K562 (cell line): ENCODE measurements around the gene RPS6KA2. TPM values are rescaled to one million over a fixed set of nuclear protein-coding genes. Genes with fewer than 3 reads are reported as not detected.

Source experiments
- ATAC-seq: fragments of 200-7000 bp; cut with Tn5 transposase; 3 replicates; pipeline ENCODE4 v1.9.1; 2020; ENCODE audit warnings: moderate library complexity
- BruUV-seq: library from RNA; stranded (reverse); fragments of 400-500 nt; replicated peaks from 2 replicates; lab custom pipeline; 2021; lab: Mats Ljungman, UMichigan
- CTCF ChIA-PET: fragments of 300-600 bp; formaldehyde crosslinking; extraction: SDS; loops from one replicate; lab custom pipeline; 2021; ENCODE audit warnings: low intra/inter-chr PET ratio; lab: Yijun Ruan, JAX
- POLR2A ChIA-PET: fragments of 300-600, 350-650 bp; sonication (Branson Sonifier 250); formaldehyde crosslinking; extraction: SDS; loops from one replicate; lab custom pipeline; 2021; ENCODE audit warnings: antibody characterized with exemption, inconsistent platforms; lab: Yijun Ruan, JAX
- DNase-seq, 4 experiments: peaks; one replicate each; pipeline versions ENCODE4 v3.0.0 to v3.0.0-alpha.2; 2011 to 2018; ENCODE audit warnings: low spot score in 3 of 4, mixed read lengths in 3 of 4; ENCODE audit errors: extremely low read depth in 1 of 4
- FAIRE-seq: peaks from 2 replicates; lab custom pipeline; 2011; peaks lifted over from hg19 to GRCh38; lab: Jason Lieb, UNC
- H2AFZ ChIP-seq: 2 replicates; pipeline ENCODE4 v1.6.0; 2011; ENCODE audit warnings: low read depth, low read length, control low read depth, inconsistent platforms
- H3K27ac ChIP-seq: fragments of 200-600 bp; 3 replicates; pipeline ENCODE4 v1.8.0; 2011; ENCODE audit warnings: low read depth, mild to moderate bottlenecking, control low read depth, inconsistent platforms, low read length, moderate library complexity, mixed read lengths; ENCODE audit errors: extremely low read depth
- H3K27me3 ChIP-seq, 2 experiments: fragments of 300-600 bp in 1 of 2; 2 replicates in 1 of 2; 3 replicates in 1 of 2; pipeline versions ENCODE4 v1.6.0 to v1.8.0; 2011; ENCODE audit warnings: inconsistent platforms in 2 of 2, low read length in 2 of 2, mild to moderate bottlenecking in 1 of 2, mixed read lengths in 1 of 2, moderate library complexity in 1 of 2; ENCODE audit not compliant: control insufficient read depth in 2 of 2, insufficient read depth in 2 of 2
- H3K36me3 ChIP-seq: fragments of 300-600 bp; 3 replicates; pipeline ENCODE4 v1.8.0; 2011; ENCODE audit warnings: mild to moderate bottlenecking, low read length, inconsistent platforms; ENCODE audit not compliant: control insufficient read depth, insufficient read depth
- H3K4me1 ChIP-seq, 2 experiments: fragments of 200-600 bp in 1 of 2; replicated peaks in 1 of 2; 2 replicates in 1 of 2; 3 replicates in 1 of 2; pipeline versions ENCODE4 v1.5.1 to v1.8.0; 2011; ENCODE audit warnings: inconsistent platforms in 2 of 2, low read length in 2 of 2, mild to moderate bottlenecking in 1 of 2, mixed read lengths in 1 of 2, moderate library complexity in 1 of 2; ENCODE audit not compliant: control insufficient read depth in 2 of 2, insufficient read depth in 2 of 2
- H3K4me2 ChIP-seq: 2 replicates; pipeline ENCODE4 v1.6.1; 2011; ENCODE audit warnings: low read length, control low read depth, inconsistent platforms, mixed read lengths; ENCODE audit not compliant: insufficient read depth
- H3K4me3 ChIP-seq: fragments of 200-600 bp; sonication (generic), shearing (Covaris generic); 2 replicates; pipeline ENCODE4 v1.5.1; 2016; ENCODE audit warnings: control low read depth, inconsistent platforms
- H3K79me2 ChIP-seq: fragments of 200-600 bp; 3 replicates; pipeline ENCODE4 v1.8.0; 2011; ENCODE audit warnings: low read length, inconsistent platforms; ENCODE audit not compliant: control insufficient read depth, insufficient read depth
- H3K9ac ChIP-seq, 2 experiments: 2 replicates each; pipeline versions ENCODE4 v1.6.0 to v1.6.1; 2011; ENCODE audit warnings: low read depth in 2 of 2, low read length in 2 of 2, control low read depth in 1 of 2, inconsistent platforms in 1 of 2, mild to moderate bottlenecking in 1 of 2, mixed read lengths in 1 of 2; ENCODE audit not compliant: insufficient read depth in 1 of 2
- H3K9me1 ChIP-seq: one replicate; pipeline ENCODE4 v1.6.0; 2011; ENCODE audit warnings: inconsistent platforms, mild to moderate bottlenecking, low read length, moderate library complexity; ENCODE audit not compliant: control insufficient read depth, insufficient read depth
- H3K9me3 ChIP-seq: replicated peaks from 2 replicates; pipeline ENCODE4 v1.5.1; 2011; ENCODE audit warnings: low read depth, low read length, inconsistent platforms; ENCODE audit not compliant: control insufficient read depth, insufficient read depth
- H4K20me1 ChIP-seq: replicated peaks from 2 replicates; pipeline ENCODE4 v1.6.1; 2011; ENCODE audit warnings: low read length, inconsistent platforms, mixed read lengths; ENCODE audit not compliant: control insufficient read depth, insufficient read depth
- ATF1 ChIP-seq, 2 experiments: fragments of 450-650 bp in 1 of 2; IDR thresholded peaks; 2 replicates each; pipeline ENCODE4 v1.6.1; 2016; ENCODE audit warnings: missing compliant biosample characterization in 1 of 2, missing genetic modification characterization in 1 of 2
- CBX1 ChIP-seq: sonication (generic); IDR thresholded peaks from 2 replicates; pipeline ENCODE4 v1.6.1; 2016; ENCODE audit warnings: antibody characterized with exemption, low read depth, mild to moderate bottlenecking
- DACH1 ChIP-seq: fragments of 450-650 bp; IDR thresholded peaks from 2 replicates; pipeline ENCODE4 v1.6.1; 2018; ENCODE audit not compliant: partially characterized antibody
- HOXB6 ChIP-seq: fragments of 250-450 bp; sonication (Bioruptor Pico); IDR thresholded peaks from 2 replicates; pipeline ENCODE4 v1.5.1; 2022; ENCODE audit warnings: mild to moderate bottlenecking, borderline replicate concordance
- ILK ChIP-seq: fragments of 450-650 bp; IDR thresholded peaks from 2 replicates; pipeline ENCODE4 v1.6.1; 2016; ENCODE audit warnings: missing genetic modification characterization, low read depth, mild to moderate bottlenecking, missing compliant biosample characterization, moderate library complexity, borderline replicate concordance
- NFE2L1 ChIP-seq: fragments of 450-650 bp; IDR thresholded peaks from 2 replicates; pipeline ENCODE4 v1.6.1; 2016; ENCODE audit warnings: missing genetic modification characterization, low read depth, mild to moderate bottlenecking, missing compliant biosample characterization, moderate library complexity, borderline replicate concordance
- NFIC ChIP-seq: fragments of 450-650 bp; IDR thresholded peaks from 2 replicates; pipeline ENCODE4 v1.6.1; 2017; ENCODE audit warnings: mild to moderate bottlenecking, inconsistent platforms
- NR1H2 ChIP-seq: sonication (generic); formaldehyde crosslinking; IDR thresholded peaks from 2 replicates; pipeline ENCODE4 v1.4.0; 2020; ENCODE audit warnings: mild to moderate bottlenecking, missing genetic modification reagents
- NR4A1 ChIP-seq, 2 experiments: fragments of 250-450 bp in 1 of 2; fragments of 450-650 bp in 1 of 2; sonication (Bioruptor Pico) in 1 of 2; IDR thresholded peaks; 2 replicates each; pipeline versions ENCODE4 v1.4.0 to v1.6.1; 2016 to 2020; ENCODE audit warnings: mild to moderate bottlenecking in 2 of 2, missing compliant biosample characterization in 1 of 2, missing genetic modification characterization in 1 of 2, moderate library complexity in 1 of 2
- SNRNP70 ChIP-seq: fragments of 200-400 bp; formaldehyde crosslinking; optimal IDR thresholded peaks from 2 replicates; pipeline ENCODE3; 2017; ENCODE audit warnings: low read depth, low read length
- XRCC3 ChIP-seq: fragments of 450-650 bp; IDR thresholded peaks from 2 replicates; pipeline ENCODE4 v1.6.1; 2017; ENCODE audit warnings: mild to moderate bottlenecking, moderate library complexity
- ZBTB40 ChIP-seq, 2 experiments: fragments of 450-650 bp in 1 of 2; sonication (generic) in 1 of 2; formaldehyde crosslinking in 1 of 2; IDR thresholded peaks; 2 replicates each; pipeline versions ENCODE4 v1.7.1 to v1.9.0; 2016 to 2022; ENCODE audit warnings: inconsistent platforms in 1 of 2, mild to moderate bottlenecking in 1 of 2, missing genetic modification reagents in 1 of 2
- ZKSCAN3 ChIP-seq: fragments of 250-450 bp; sonication (Bioruptor Pico); IDR thresholded peaks from 2 replicates; pipeline ENCODE4 v1.4.0; 2020
- ZNF140 ChIP-seq: fragments of 250-450 bp; sonication (Bioruptor Pico); IDR thresholded peaks from 2 replicates; pipeline ENCODE4 v1.8.0; 2021; ENCODE audit warnings: moderate library complexity, mild to moderate bottlenecking, inconsistent platforms
- ZNF197 ChIP-seq: fragments of 200-800 bp; sonication (Bioruptor generic); IDR thresholded peaks from 2 replicates; pipeline ENCODE4 v1.6.1; 2016; ENCODE audit warnings: low read depth, missing genetic modification characterization, missing compliant biosample characterization
- WGBS: fragments of 100-300 bp; shearing (Covaris generic); methylation state at CpG from one replicate; pipeline ENCODE4 v1.1.6; 2016; ENCODE audit warnings: low coverage, mixed read lengths; ENCODE audit not compliant: insufficient coverage; ENCODE audit errors: missing lambda C conversion rate; 5-methylcytosine and 5-hydroxymethylcytosine counted together
- in situ Hi-C: fragments of 300-500 bp; cut with MboI; formaldehyde crosslinking; loops from 4 replicates; pipeline ENCODE4 v1.15.0; 2018; ENCODE audit warnings: inconsistent platforms, mixed read lengths
- intact Hi-C: fragments of 100-400 bp; cut with micrococcal nuclease; formaldehyde crosslinking; loops from 2 replicates; pipeline ENCODE4 v1.14.2; 2022
- polyA plus RNA-seq, 8 experiments: library from polyadenylated mRNA; depleted of rRNA in 4 of 8; stranded (reverse) in 5 of 8; unstranded in 3 of 8; fragments of >200 nt; fragmentation: Nextera tagmentation in 2 of 8; fragmentation: Illumina TruSeq in 1 of 8; extraction: Ambion mirVana in 2 of 8; extraction: Trizol in 1 of 8; gene quantifications; 2 replicates each; pipeline versions ENCODE4 v1.2.1 to v1.2.3, GENCODE V29; 2011 to 2014; ENCODE audit warnings: inconsistent platforms in 1 of 8, missing spikeins in 1 of 8
- total RNA-seq, 7 experiments: library from RNA; depleted of rRNA in 6 of 7; stranded (reverse); fragments of >200 nt in 6 of 7; fragmentation: Illumina TruSeq in 2 of 7; extraction: Trizol in 2 of 7; gene quantifications; 2 replicates each; pipeline versions ENCODE4 v1.2.1 to v1.2.3, GENCODE V29; 2011 to 2021; ENCODE audit warnings: low replicate concordance in 1 of 7

RPS6KA2 gene
- total and polyA plus RNA-seq, 9 of the 15 experiments (the other 6 are each of a cell fraction or from before 2014, with no cell fraction given), result 0.29 to 1.00 (median 0.53) TPM

- 2% methylated on average over 9 of the region's 9 CpGs for WGBS
- DNase-seq, result no peak
- no peak overlapping the region for H3K4me3 ChIP-seq
- H3K27ac ChIP-seq, result no peak overlapping the region
- intact Hi-C loops, result no loop called here
- peaks cover 49 to 76% of the 10 kb centered on the region in 2 experiments for H3K27me3 ChIP-seq
- no peaks in the 10 kb centered on the region for H3K4me1 ChIP-seq
- CTCF ChIA-PET, result no interaction called here
- ATAC-seq, result no peak
- no peak for FAIRE-seq
- H3K36me3 ChIP-seq, result no peaks in the 10 kb centered on the region
- H3K9me3 ChIP-seq, result no peaks in the 10 kb centered on the region
- H3K4me2 ChIP-seq, result no peak overlapping the region
- no TSS peak for BruUV-seq
- no peaks in the 10 kb centered on the region for H3K9me1 ChIP-seq
- H3K9ac ChIP-seq, result no peak overlapping the region
- POLR2A ChIA-PET, result interaction anchor here (0.6 kb wide), 1 partner anchor 1418 kb away, joined by 3 read pairs; no protein-coding TSS in a partner anchor
- no peaks in the 10 kb centered on the region for H4K20me1 ChIP-seq
- H2AFZ ChIP-seq, result no peak overlapping the region
- in situ Hi-C loops, result no loop called here
- no peaks in the 10 kb centered on the region for H3K79me2 ChIP-seq
- TF ChIP-seq SNRNP70, result no peak
- no peak for TF ChIP-seq NFE2L1 (tag)
- no peak for TF ChIP-seq XRCC3
- no peak for TF ChIP-seq NR1H2 (CRISPR knock-in tag)
- no peak for TF ChIP-seq DACH1
- no peak for TF ChIP-seq ZNF140 (CRISPR knock-in tag)
- no peak for TF ChIP-seq CBX1
- no peak for TF ChIP-seq ILK (tag)
- no peak for TF ChIP-seq ATF1 (CRISPR knock-in tag; IDR thresholded peaks at IDR 0.05)
- TF ChIP-seq ATF1 (tag; IDR thresholded peaks at IDR 0.05), result no peak
- no peak for TF ChIP-seq NFIC
- no peak for TF ChIP-seq HOXB6 (CRISPR knock-in tag)
- no peak for TF ChIP-seq ZKSCAN3
- no peak for TF ChIP-seq ZNF197
- TF ChIP-seq ZBTB40 (IDR thresholded peaks at IDR 0.05), result no peak
- no peak for TF ChIP-seq ZBTB40 (CRISPR knock-in tag; IDR thresholded peaks at IDR 0.05)
- TF ChIP-seq NR4A1 (CRISPR knock-in tag; IDR thresholded peaks at IDR 0.05), result no peak
- TF ChIP-seq NR4A1 (tag; IDR thresholded peaks at IDR 0.05), result no peak
These were observed 30.5 kb upstream of the RPS6KA2 start for GRCh38 chr6:166657531-166657930.
